H1 (cell line): ENCODE results near the gene CPED1. TPM values are rescaled to one million over a fixed set of nuclear protein-coding genes. Genes with fewer than 3 reads are reported as not detected.

ENCODE experiments used
- CTCF ChIA-PET: fragments of 300-600 bp; sonication (Branson Sonifier 250); formaldehyde crosslinking; loops from one replicate; lab custom pipeline; 2021; ENCODE audit not compliant: partially characterized antibody; lab: Charles Lee
- POLR2A ChIA-PET: fragments of 300-600 bp; sonication (Branson Sonifier 250); formaldehyde crosslinking; loops from one replicate; lab custom pipeline; 2021; ENCODE audit warnings: inconsistent platforms; ENCODE audit not compliant: partially characterized antibody; lab: Charles Lee
- DNase-seq, 2 experiments: peaks; one replicate each; pipeline versions ENCODE4 v3.0.0 to v3.0.0-alpha.2; 2010 to 2022; ENCODE audit warnings: low spot score in 2 of 2, low read depth in 1 of 2, mixed read lengths in 1 of 2
- FAIRE-seq: peaks from 2 replicates; lab custom pipeline; 2011; peaks lifted over from hg19 to GRCh38; lab: Jason Lieb, UNC
- H2AFZ ChIP-seq: 2 replicates; pipeline ENCODE4 v1.8.1; 2012; ENCODE audit warnings: low read length, inconsistent platforms
- H2AK5ac ChIP-seq: 2 replicates; pipeline ENCODE4 v1.6.1; 2013; ENCODE audit warnings: low read depth, low read length
- H2BK120ac ChIP-seq: replicated peaks from 2 replicates; pipeline ENCODE3; 2013; ENCODE audit warnings: low read depth, low read length, inconsistent platforms
- H2BK12ac ChIP-seq: 2 replicates; pipeline ENCODE4 v1.6.1; 2013; ENCODE audit warnings: low read depth, low read length
- H2BK15ac ChIP-seq: 2 replicates; pipeline ENCODE4 v1.6.1; 2013; ENCODE audit warnings: low read length
- H2BK20ac ChIP-seq: 2 replicates; pipeline ENCODE4 v1.6.1; 2013; ENCODE audit warnings: low read length
- H2BK5ac ChIP-seq: 2 replicates; pipeline ENCODE4 v1.6.1; 2013; ENCODE audit warnings: low read depth, low read length
- H3K14ac ChIP-seq: 2 replicates; pipeline ENCODE4 v1.6.1; 2013; ENCODE audit warnings: inconsistent platforms; ENCODE audit not compliant: insufficient read length
- H3K18ac ChIP-seq: 2 replicates; pipeline ENCODE4 v1.6.1; 2013; ENCODE audit warnings: low read length; ENCODE audit errors: extremely low read depth
- H3K23ac ChIP-seq: 2 replicates; pipeline ENCODE4 v1.6.1; 2013; ENCODE audit warnings: inconsistent platforms; ENCODE audit not compliant: insufficient read length
- H3K23me2 ChIP-seq: 2 replicates; pipeline ENCODE4 v1.6.1; 2013; ENCODE audit warnings: low read depth, low read length
- H3K27ac ChIP-seq: 2 replicates; pipeline ENCODE4 v1.6.1; 2011; ENCODE audit warnings: low read depth, low read length, inconsistent platforms
- H3K27me3 ChIP-seq, 4 experiments: replicated peaks in 1 of 4; 1 replicate in 1 of 4; 2 replicates in 3 of 4; pipeline versions ENCODE4 v1.6.1 to v1.8.1; 2011 to 2013; ENCODE audit warnings: low read length in 3 of 4, mild to moderate bottlenecking in 3 of 4, inconsistent platforms in 2 of 4, mixed read lengths in 2 of 4, moderate library complexity in 1 of 4; ENCODE audit not compliant: control insufficient read depth in 3 of 4, insufficient read depth in 3 of 4; ENCODE audit errors: extremely low read depth in 1 of 4
- H3K36me3 ChIP-seq, 4 experiments: 2 replicates each; pipeline versions ENCODE4 v1.6.1 to v1.8.1; 2011 to 2013; ENCODE audit warnings: mild to moderate bottlenecking in 4 of 4, low read length in 3 of 4, moderate library complexity in 2 of 4, control low read depth in 1 of 4, inconsistent platforms in 1 of 4; ENCODE audit not compliant: insufficient read depth in 4 of 4, control insufficient read depth in 2 of 4
- H3K4ac ChIP-seq: replicated peaks from 2 replicates; pipeline ENCODE3; 2013; ENCODE audit warnings: low read length, low read depth, mixed read lengths, inconsistent platforms; ENCODE audit not compliant: insufficient read length
- H3K4me1 ChIP-seq, 4 experiments: replicated peaks in 1 of 4; 1 replicate in 1 of 4; 2 replicates in 3 of 4; pipeline versions ENCODE4 v1.6.1 to v1.8.1; 2011 to 2013; ENCODE audit warnings: low read length in 3 of 4, inconsistent platforms in 2 of 4, mixed read lengths in 1 of 4; ENCODE audit not compliant: insufficient read depth in 4 of 4, control insufficient read depth in 3 of 4
- H3K4me2 ChIP-seq, 2 experiments: 2 replicates each; pipeline versions ENCODE4 v1.6.1 to v1.8.1; 2011 to 2013; ENCODE audit warnings: low read depth in 2 of 2, low read length in 2 of 2, control low read depth in 1 of 2, inconsistent platforms in 1 of 2, mild to moderate bottlenecking in 1 of 2; ENCODE audit not compliant: insufficient read depth in 1 of 2
- H3K4me3 ChIP-seq, 4 experiments: fragments of 200-600, 300-600 bp in 1 of 4; sonication (generic), shearing (Covaris generic), sonication (Bioruptor Twin) in 1 of 4; 2 replicates each; pipeline versions ENCODE4 v1.5.1 to v1.8.1; 2011 to 2016; ENCODE audit warnings: low read length in 4 of 4, low read depth in 3 of 4, control low read depth in 2 of 4, inconsistent platforms in 2 of 4, mild to moderate bottlenecking in 2 of 4, mixed read lengths in 1 of 4, moderate library complexity in 1 of 4; ENCODE audit not compliant: insufficient read depth in 2 of 4; ENCODE audit errors: extremely low read depth in 1 of 4
- H3K56ac ChIP-seq: replicated peaks from 2 replicates; pipeline ENCODE3; 2013; ENCODE audit warnings: low read depth, mild to moderate bottlenecking, mixed read lengths, low read length, inconsistent platforms; ENCODE audit not compliant: insufficient read length
- H3K79me1 ChIP-seq: 2 replicates; pipeline ENCODE4 v1.6.1; 2013; ENCODE audit warnings: low read depth, low read length, control low read depth
- H3K79me2 ChIP-seq, 2 experiments: 2 replicates each; pipeline versions ENCODE4 v1.6.1 to v1.8.1; 2012 to 2013; ENCODE audit warnings: low read length in 2 of 2, mild to moderate bottlenecking in 2 of 2, inconsistent platforms in 1 of 2; ENCODE audit not compliant: insufficient read depth in 2 of 2, control insufficient read depth in 1 of 2
- H3K9ac ChIP-seq, 4 experiments: replicated peaks in 1 of 4; 1 replicate in 1 of 4; 2 replicates in 3 of 4; pipeline versions ENCODE4 v1.6.1 to v1.8.1; 2011 to 2013; ENCODE audit warnings: low read depth in 3 of 4, low read length in 3 of 4, control low read depth in 2 of 4, mild to moderate bottlenecking in 2 of 4, moderate library complexity in 2 of 4, inconsistent platforms in 1 of 4; ENCODE audit errors: extremely low read depth in 1 of 4
- H3K9me3 ChIP-seq, 2 experiments: 2 replicates each; pipeline versions ENCODE4 v1.6.1 to v1.8.1; 2012 to 2013; ENCODE audit warnings: mild to moderate bottlenecking in 2 of 2, moderate library complexity in 2 of 2, control low read depth in 1 of 2, inconsistent platforms in 1 of 2, low read depth in 1 of 2, low read length in 1 of 2, mixed read lengths in 1 of 2; ENCODE audit not compliant: insufficient read depth in 2 of 2
- H4K20me1 ChIP-seq, 2 experiments: replicated peaks in 1 of 2; 2 replicates each; pipeline versions ENCODE3 to v1.8.1; 2011 to 2013; ENCODE audit warnings: inconsistent platforms in 2 of 2, low read length in 2 of 2, mild to moderate bottlenecking in 1 of 2; ENCODE audit not compliant: insufficient read depth in 2 of 2, control insufficient read depth in 1 of 2
- H4K5ac ChIP-seq: 2 replicates; pipeline ENCODE4 v1.6.1; 2013; ENCODE audit warnings: low read length, low read depth, mixed read lengths, inconsistent platforms; ENCODE audit not compliant: insufficient read length
- H4K8ac ChIP-seq: 2 replicates; pipeline ENCODE4 v1.8.0; 2013; ENCODE audit warnings: mild to moderate bottlenecking, moderate library complexity, low read length, inconsistent platforms; ENCODE audit not compliant: insufficient read depth; ENCODE audit errors: extremely low read depth
- H4K91ac ChIP-seq: replicated peaks from 2 replicates; pipeline ENCODE3; 2013; ENCODE audit warnings: low read length, mixed read lengths, inconsistent platforms; ENCODE audit not compliant: insufficient read length
- BACH1 ChIP-seq: IDR thresholded peaks from 2 replicates; pipeline ENCODE4 v1.6.1; 2012; ENCODE audit warnings: low read length, improper control_type of control experiment
- CTCF ChIP-seq, 3 experiments: IDR thresholded peaks; 1 replicate in 2 of 3; 2 replicates in 1 of 3; pipeline versions ENCODE4 v1.5.1 to v1.6.1; 2011; ENCODE audit warnings: low read length in 3 of 3, mild to moderate bottlenecking in 3 of 3, inconsistent platforms in 2 of 3, low read depth in 1 of 3, moderate library complexity in 1 of 3; ENCODE audit not compliant: insufficient read depth in 1 of 3; ENCODE audit errors: control extremely low read depth in 1 of 3
- EGR1 ChIP-seq: IDR thresholded peaks from 2 replicates; pipeline ENCODE4 v1.6.1; 2011; ENCODE audit warnings: low read depth, low read length, borderline replicate concordance
- EZH2 ChIP-seq: fragments of 200-600 bp; sonication (generic); IDR thresholded peaks from 2 replicates; pipeline ENCODE4 v1.7.1; 2012; ENCODE audit warnings: low read depth, mild to moderate bottlenecking, moderate library complexity, low read length, inconsistent platforms; ENCODE audit not compliant: severe bottlenecking
- HDAC2 ChIP-seq, 2 experiments: fragments of 300-600 bp in 1 of 2; sonication (generic) in 1 of 2; IDR thresholded peaks; 2 replicates each; pipeline ENCODE4 v1.6.1; 2011 to 2012; ENCODE audit warnings: low read depth in 2 of 2, low read length in 2 of 2, mild to moderate bottlenecking in 2 of 2, moderate library complexity in 2 of 2, borderline replicate concordance in 1 of 2, inconsistent platforms in 1 of 2
- KDM1A ChIP-seq: fragments of 200-600, 300-600 bp; sonication (generic); IDR thresholded peaks from 2 replicates; pipeline ENCODE4 v1.7.1; 2016; ENCODE audit warnings: mild to moderate bottlenecking, low read length, borderline replicate concordance
- MAFK ChIP-seq: IDR thresholded peaks from 2 replicates; pipeline ENCODE4 v1.6.1; 2012; ENCODE audit warnings: low read depth, mild to moderate bottlenecking, improper control_type of control experiment, low read length
- SP2 ChIP-seq: IDR thresholded peaks from 2 replicates; pipeline ENCODE4 v1.6.1; 2012; ENCODE audit warnings: mild to moderate bottlenecking, low read length, inconsistent platforms
- SRF ChIP-seq: IDR thresholded peaks from 2 replicates; pipeline ENCODE4 v1.6.1; 2011; ENCODE audit warnings: mild to moderate bottlenecking, low read depth, low read length, moderate library complexity
- TBP ChIP-seq: IDR thresholded peaks from 2 replicates; pipeline ENCODE4 v1.6.1; 2011; ENCODE audit warnings: low read depth, low read length, improper control_type of control experiment
- YY1 ChIP-seq: IDR thresholded peaks from 2 replicates; pipeline ENCODE4 v1.6.1; 2011; ENCODE audit warnings: low read depth, mild to moderate bottlenecking, low read length
- ZNF274 ChIP-seq: IDR thresholded peaks from 2 replicates; pipeline ENCODE4 v1.7.0; 2012; ENCODE audit warnings: low read length, borderline replicate concordance; ENCODE audit errors: extremely low read depth
- polyA plus RNA-seq, 7 experiments: library from polyadenylated mRNA; depleted of rRNA in 3 of 7; stranded (reverse) in 5 of 7; unstranded in 2 of 7; fragments of >200 nt in 5 of 7; fragments of 200-250 nt in 2 of 7; gene quantifications; 1 replicate in 5 of 7; 2 replicates in 1 of 7; 4 replicates in 1 of 7; pipeline versions ENCODE4 v1.2.1 to v1.2.3, GENCODE V29; 2011 to 2013; ENCODE audit warnings: missing spikeins in 2 of 7, mixed read lengths in 2 of 7
- total RNA-seq: library from RNA; stranded (reverse); fragmentation: NEBNext Ultra II Directional; extraction: Animal tissue kit (Norgen Biotek cat#: 25700); gene quantifications from 2 replicates; pipeline ENCODE4 v1.2.1, GENCODE V29; 2021

Gene CPED1
- total and polyA plus RNA-seq, 2 of the 8 experiments (the other 6 are each of a cell fraction or from before 2014, with no cell fraction given) = 0.08 to 0.39 TPM

- no peak overlapping the region for H2BK120ac ChIP-seq
- DNase-seq = no peak
Measured at GRCh38 chr7:120947980-120948379, 40.5 kb upstream of the CPED1 start.

More at GRCh38 chr7:120947980-120948379, 40.5 kb upstream of the CPED1 start:
- Histone ChIP-seq H4K20me1 (peaks cover 0 to 3% of the 10 kb centered on the region in 2 experiments), H3K9me3 (no peaks in the 10 kb centered on the region)
- FAIRE-seq = no peak
- TF ChIP-seq CTCF (IDR thresholded peaks at IDR 0.05; ENCODE audit: control extremely low read depth in 1 of 3, insufficient read depth in 1 of 3, low read depth in 1 of 3, low read length in 3 of 3) = no peak
- TF ChIP-seq MAFK = no peak
- TF ChIP-seq ZNF274 = no peak
- no peak for TF ChIP-seq EZH2
- no peak for TF ChIP-seq YY1
- no peak for TF ChIP-seq SP2
- no peak for TF ChIP-seq SRF
- TF ChIP-seq BACH1 = no peak
- no peak for TF ChIP-seq EGR1
- no peak for TF ChIP-seq KDM1A
- TF ChIP-seq TBP = no peak
- TF ChIP-seq HDAC2 (IDR thresholded peaks at IDR 0.05; ENCODE audit: borderline replicate concordance in 1 of 2, low read depth in 2 of 2, low read length in 2 of 2) = no peak
- TF ChIP-seq, all 59 proteins: peak for 0
- Histone ChIP-seq H3K79me1 (no peaks in the 10 kb centered on the region), H2BK20ac (no peak overlapping the region), H3K27ac (no peak overlapping the region), H3K4ac (no peak overlapping the region), H4K8ac (no peak overlapping the region), H4K91ac (no peak overlapping the region), H3K9ac (no peak overlapping the region), H2BK5ac (no peak overlapping the region), H3K4me1 (no peaks in the 10 kb centered on the region), H3K14ac (no peak overlapping the region), H3K56ac (no peak overlapping the region), H2BK12ac (no peak overlapping the region), H2AFZ (no peak overlapping the region), H3K18ac (no peak overlapping the region), H3K36me3 (peaks cover 0 to 6% (median 0%) of the 10 kb centered on the region in 4 experiments; a peak in 1 of 8 replicates), H3K4me3 (no peak overlapping the region), H2AK5ac (no peak overlapping the region), H2BK15ac (no peak overlapping the region), H3K4me2 (no peak overlapping the region), H3K27me3 (no peaks in the 10 kb centered on the region), H3K23me2 (peaks cover 3% of the 10 kb centered on the region; the same call in 1 of the 2 replicates), H3K23ac (no peak overlapping the region), H4K5ac (no peak overlapping the region), H3K79me2 (peaks cover 0 to 19% of the 10 kb centered on the region in 2 experiments; a peak in 2 of 4 replicates)
- POLR2A ChIA-PET = no interaction called here
- CTCF ChIA-PET = interaction anchor here (1.9 kb wide), 1 partner anchor 156 kb away, joined by 6 read pairs; no protein-coding TSS in a partner anchor
